MM.1S (cell line): ENCODE measurements around the gene COL20A1.

Experiments used
- CTCF ChIP-seq: fragments of 300-600 bp; sonication (generic); IDR thresholded peaks from 2 replicates; pipeline ENCODE4 v1.5.1; 2016; ENCODE audit warnings: antibody characterized with exemption, low read length, mixed read lengths
- EZH2 ChIP-seq: fragments of 300-600 bp; sonication (generic); optimal IDR thresholded peaks from 2 replicates; pipeline ENCODE3; 2017; ENCODE audit warnings: low read depth, mild to moderate bottlenecking, antibody characterized with exemption, low read length, mixed read lengths
- EZH2phosphoT487 ChIP-seq: fragments of 300-600 bp; sonication (generic); IDR thresholded peaks from 2 replicates; pipeline ENCODE4 v1.6.1; 2018; ENCODE audit warnings: antibody characterized with exemption, low read length

DNA sequence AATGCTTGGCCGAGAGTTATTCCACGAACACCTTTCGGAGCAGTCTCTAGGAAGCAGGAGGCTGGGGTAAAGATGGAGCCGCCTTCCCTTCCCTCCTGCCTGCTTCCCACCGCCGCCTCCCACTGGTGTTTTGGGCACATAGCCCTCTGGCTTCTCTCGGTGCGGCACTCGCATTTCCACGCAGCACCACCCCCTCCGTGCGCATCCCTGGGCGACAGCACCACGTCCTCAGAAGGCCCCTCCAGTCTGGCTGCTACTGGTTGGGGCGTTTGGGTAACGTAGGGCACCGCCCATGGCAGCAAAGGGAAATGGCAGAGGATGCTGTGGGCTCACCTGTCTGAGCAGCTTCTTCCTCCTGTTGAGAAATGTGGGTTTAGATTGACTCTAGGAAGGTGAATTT is 2.4 kb downstream of the COL20A1 start:
- TF ChIP-seq CTCF (no peak), EZH2phosphoT487 (no peak), EZH2 (no peak)
